Kidney (tissue), 14 donors: ENCODE data around the gene MRAP2. TPM values are rescaled to one million over a fixed set of nuclear protein-coding genes. Genes with fewer than 3 reads are reported as not detected.

ENCODE experiments used
- DNase-seq, 5 donors: peaks; one replicate each; pipeline ENCODE4 v3.0.0-alpha.2; 2013 to 2020
- FAIRE-seq: peaks from 2 replicates; lab custom pipeline; 2012; peaks lifted over from hg19 to GRCh38; lab: Jason Lieb, UNC
- H3K27ac ChIP-seq, 2 donors: one replicate each; pipeline ENCODE4 v1.7.0; 2013; ENCODE audit warnings: low read depth in 2 of 2, low read length in 2 of 2, inconsistent platforms in 1 of 2
- H3K27me3 ChIP-seq: one replicate; pipeline ENCODE4 v1.7.1; 2013; ENCODE audit warnings: low read length, inconsistent platforms; ENCODE audit not compliant: control insufficient read depth, insufficient read depth
- H3K36me3 ChIP-seq, 3 donors: one replicate each; pipeline versions ENCODE4 v1.7.0 to v1.7.1; 2013; ENCODE audit warnings: low read length in 3 of 3, control low read depth in 1 of 3, inconsistent platforms in 1 of 3; ENCODE audit not compliant: insufficient read depth in 3 of 3, control insufficient read depth in 2 of 3
- H3K4me1 ChIP-seq, 3 donors: one replicate each; pipeline versions ENCODE4 v1.7.0 to v1.7.1; 2013; ENCODE audit warnings: low read length in 3 of 3, inconsistent platforms in 1 of 3, low read depth in 1 of 3; ENCODE audit not compliant: control insufficient read depth in 2 of 3, insufficient read depth in 2 of 3
- H3K4me3 ChIP-seq, 3 donors: one replicate each; pipeline versions ENCODE4 v1.7.0 to v1.8.1; 2013; ENCODE audit warnings: low read length in 3 of 3, control low read depth in 1 of 3, inconsistent platforms in 1 of 3
- H3K9ac ChIP-seq, 3 donors: one replicate each; pipeline versions ENCODE4 v1.7.0 to v1.7.1; 2013; ENCODE audit warnings: low read length in 3 of 3, control low read depth in 1 of 3, inconsistent platforms in 1 of 3
- H3K9me3 ChIP-seq, 3 donors: one replicate each; pipeline versions ENCODE4 v1.7.0 to v1.7.1; 2013; ENCODE audit warnings: low read length in 3 of 3, control low read depth in 1 of 3, inconsistent platforms in 1 of 3; ENCODE audit not compliant: control insufficient read depth in 2 of 3, insufficient read depth in 1 of 3
- CTCF ChIP-seq: IDR thresholded peaks from 3 replicates; pipeline ENCODE4 v1.5.1; 2012; ENCODE audit warnings: mild to moderate bottlenecking, moderate library complexity, borderline replicate concordance; ENCODE audit not compliant: insufficient read depth; ENCODE audit errors: extremely low read depth
- intact Hi-C: fragments of 100-400 bp; cut with DNase I; formaldehyde crosslinking; loops from one replicate; pipeline ENCODE4 v1.11.1; 2022
- polyA plus RNA-seq: library from polyadenylated mRNA; stranded (reverse); fragments of 350-450 nt; fragmentation: Illumina TruSeq; extraction: RNeasy Lipid Tissue Mini Kit (QIAGEN cat#74804); gene quantifications from one replicate; pipeline ENCODE4 v1.2.3, GENCODE V29; 2014; ENCODE audit warnings: low read depth, low replicate concordance; ENCODE audit not compliant: insufficient read depth
- total RNA-seq: library from RNA; stranded (reverse); fragmentation: NEBNext Ultra II Directional; extraction: Animal tissue kit (Norgen Biotek cat#: 25700); gene quantifications from one replicate; pipeline ENCODE4 v1.2.1, GENCODE V29; 2021
- donor health status: control.
- donor health status: control.
- donor health status: control.
- donor health status: control.
- donor health status: control.
- donor health status: DM: yes; HTN: yes; CAD: no.
- donor health status: Normal renal cell carcinoma (clear cell type).

MRAP2 gene
- total and polyA plus RNA-seq, 2 donors from 2014 or later = 4.2 to 5.0 TPM

- intact Hi-C loops = no loop called here
- Histone ChIP-seq H3K9me3 (no peaks in the 10 kb centered on the region), H3K27me3 (no peaks in the 10 kb centered on the region), H3K36me3 (no peaks in the 10 kb centered on the region), H3K4me3 (no peak overlapping the region), H3K27ac (no peak overlapping the region), H3K4me1 (no peaks in the 10 kb centered on the region), H3K9ac (no peak overlapping the region)
- no peak for FAIRE-seq
- DNase-seq = no peak
- TF ChIP-seq CTCF = no peak
Measured at GRCh38 chr6:84013931-84014330, 19.6 kb upstream of the MRAP2 start.

- H3K9ac ChIP-seq = no peak overlapping the region
- no peaks in the 10 kb centered on the region for H3K9me3 ChIP-seq
- H3K27me3 ChIP-seq = no peaks in the 10 kb centered on the region
- no peaks in the 10 kb centered on the region for H3K4me1 ChIP-seq
- FAIRE-seq (no peak), DNase-seq (no peak)
- H3K4me3 ChIP-seq = no peak overlapping the region
- no peak for TF ChIP-seq CTCF
- H3K36me3 ChIP-seq = no peaks in the 10 kb centered on the region
- intact Hi-C loops = no loop called here
- no peak overlapping the region for H3K27ac ChIP-seq
Measured at GRCh38 chr6:84016029-84016428, 17.5 kb upstream of the MRAP2 start.

GRCh38 chr6:84017709-84018452, 15.7 kb upstream of the MRAP2 start:
- no peak overlapping the region for H3K4me3 ChIP-seq
- no peak for TF ChIP-seq CTCF
- no peaks in the 10 kb centered on the region for H3K4me1 ChIP-seq
- no peak overlapping the region for H3K9ac ChIP-seq
- no peak overlapping the region for H3K27ac ChIP-seq
- no peak for FAIRE-seq
- no peaks in the 10 kb centered on the region for H3K27me3 ChIP-seq
- no peaks in the 10 kb centered on the region for H3K36me3 ChIP-seq
- peak in 1 of 5 donors; percentile 9 for DNase-seq
- no peaks in the 10 kb centered on the region for H3K9me3 ChIP-seq
- intact Hi-C loops = no loop called here
